Prostate gland (tissue), 2 donors: ENCODE data around the gene XPNPEP1. TPM values are rescaled to one million over a fixed set of nuclear protein-coding genes. Genes with fewer than 3 reads are reported as not detected.

Experiments used
- DNase-seq: peaks from one replicate; pipeline ENCODE4 v3.0.0-alpha.2; 2019; ENCODE audit warnings: low spot score
- H3K27ac ChIP-seq, 2 donors: fragments of 200-600 bp; sonication (generic); 2 replicates each; pipeline ENCODE4 v1.5.1; 2017 to 2019
- H3K27me3 ChIP-seq: fragments of 200-600 bp; sonication (generic); replicated peaks from 2 replicates; pipeline ENCODE4 v1.5.1; 2019; ENCODE audit not compliant: insufficient read depth
- H3K36me3 ChIP-seq, 2 donors: fragments of 200-600 bp; sonication (generic); 1 replicate in 1 of 2; 2 replicates in 1 of 2; pipeline versions ENCODE4 v1.5.1 to v1.8.1; 2017 to 2019
- H3K4me1 ChIP-seq: fragments of 200-600 bp; sonication (generic); replicated peaks from 2 replicates; pipeline ENCODE4 v1.5.1; 2019
- H3K4me3 ChIP-seq, 2 donors: fragments of 200-600 bp; sonication (generic); 2 replicates each; pipeline ENCODE4 v1.5.1; 2017 to 2019
- H3K9me3 ChIP-seq: fragments of 200-600 bp; sonication (generic); 2 replicates; pipeline ENCODE4 v1.5.1; 2017
- CTCF ChIP-seq, 4 experiments: fragments of 200-600 bp in 2 of 4; fragments of 450-650 bp in 2 of 4; sonication (generic) in 2 of 4; IDR thresholded peaks; 1 replicate in 3 of 4; 2 replicates in 1 of 4; pipeline ENCODE4 v1.5.1; 2016 to 2019; ENCODE audit warnings: antibody characterized with exemption in 4 of 4, mild to moderate bottlenecking in 2 of 4, moderate library complexity in 2 of 4
- POLR2A ChIP-seq: fragments of 450-650 bp; IDR thresholded peaks from one replicate; pipeline ENCODE4 v1.6.1; 2016; ENCODE audit warnings: antibody characterized with exemption, mild to moderate bottlenecking
- POLR2AphosphoS5 ChIP-seq: sonication (generic); formaldehyde crosslinking; IDR thresholded peaks from one replicate; pipeline ENCODE4 v1.6.1; 2017; ENCODE audit warnings: antibody characterized with exemption
- WGBS: methylation state at CpG from one replicate; pipeline ENCODE4 v1.1.5; 2018; 5-methylcytosine and 5-hydroxymethylcytosine counted together
- intact Hi-C: fragments of 100-400 bp; cut with DNase I; formaldehyde crosslinking; loops from one replicate; pipeline ENCODE4 v1.14.2; 2022
- total RNA-seq, 2 donors: library from RNA; depleted of rRNA; stranded (reverse); fragments of >200 nt; gene quantifications; one replicate each; pipeline ENCODE4 v1.1.0, GENCODE V29; 2016

The XPNPEP1 gene
- total RNA-seq, 2 donors from 2014 or later: 53.4 to 64.3 TPM

DNA sequence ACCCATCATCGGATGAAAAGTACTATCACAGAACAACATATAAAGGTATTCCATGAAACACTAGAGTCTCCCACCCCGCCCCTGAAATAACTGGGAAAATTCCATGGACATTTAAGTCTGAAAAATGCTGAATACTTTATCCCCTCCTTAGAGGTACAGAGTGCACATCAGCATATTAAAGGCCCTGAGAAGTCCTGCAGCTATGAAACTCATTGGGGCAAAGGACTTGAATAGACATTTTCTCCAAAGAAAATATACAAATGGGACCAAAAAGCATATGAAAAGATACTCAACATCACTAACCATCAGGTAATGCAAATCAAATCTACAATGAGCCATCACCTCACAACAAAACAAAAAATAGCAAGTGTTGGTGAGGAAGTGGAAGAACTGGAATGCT lies 18.9 kb downstream of the XPNPEP1 start:
- no peak overlapping the region for H3K4me3 ChIP-seq
- no peaks in the 10 kb centered on the region for H3K36me3 ChIP-seq
- H3K9me3 ChIP-seq: no peaks in the 10 kb centered on the region
- intact Hi-C loops: no loop called here
- no peaks in the 10 kb centered on the region for H3K27me3 ChIP-seq
- DNase-seq: no peak
- 91% methylated on average over 2 of the region's 2 CpGs for WGBS
- peak overlapping the region in 1 of 2 donors; percentile 70 for H3K27ac ChIP-seq
- TF ChIP-seq POLR2A (no peak), CTCF (IDR thresholded peaks at IDR 0.05) (no peak), POLR2AphosphoS5 (no peak)
- peaks cover 18% of the 10 kb centered on the region for H3K4me1 ChIP-seq

GRCh38 chr10:109902992-109903947 lies 20.0 kb downstream of the XPNPEP1 start:
- H3K9me3 ChIP-seq: no peaks in the 10 kb centered on the region
- H3K4me3 ChIP-seq: no peak overlapping the region
- DNase-seq: peak; percentile 32
- peaks cover 18% of the 10 kb centered on the region for H3K4me1 ChIP-seq
- peak overlapping the region; percentile 70 to 82 for H3K27ac ChIP-seq
- 52% methylated on average over 7 of the region's 7 CpGs for WGBS
- TF ChIP-seq CTCF (IDR thresholded peaks at IDR 0.05): no peak
- TF ChIP-seq POLR2AphosphoS5: peak; percentile 26
- no peaks in the 10 kb centered on the region for H3K36me3 ChIP-seq
- intact Hi-C loops: no loop called here
- H3K27me3 ChIP-seq: no peaks in the 10 kb centered on the region

- peak; percentile 53 for DNase-seq
- intact Hi-C loops: no loop called here
- Histone ChIP-seq H3K4me3 (no peak overlapping the region), H3K9me3 (no peaks in the 10 kb centered on the region), H3K36me3 (no peaks in the 10 kb centered on the region), H3K4me1 (peaks cover 21% of the 10 kb centered on the region), H3K27me3 (no peaks in the 10 kb centered on the region), H3K27ac (peak overlapping the region; percentile 63 to 64)
- WGBS: 58% methylated on average over 9 of the region's 9 CpGs
- TF ChIP-seq CTCF (IDR thresholded peaks at IDR 0.05) (no peak), POLR2AphosphoS5 (peak; percentile 52), POLR2A (no peak)
Observed at GRCh38 chr10:109899356-109900331, 23.7 kb downstream of the XPNPEP1 start.

GRCh38 chr10:109898666-109899355 lies 24.5 kb downstream of the XPNPEP1 start:
- intact Hi-C loops: no loop called here
- H3K4me1 ChIP-seq: peaks cover 23% of the 10 kb centered on the region

More at GRCh38 chr10:109898666-109899355, 24.5 kb downstream of the XPNPEP1 start:
- TF ChIP-seq CTCF (IDR thresholded peaks at IDR 0.05) (no peak), POLR2A (no peak), POLR2AphosphoS5 (no peak)
- H3K4me3 ChIP-seq: no peak overlapping the region
- 75% methylated on average over 5 of the region's 5 CpGs for WGBS
- H3K36me3 ChIP-seq: no peaks in the 10 kb centered on the region
- DNase-seq: no peak
- H3K27ac ChIP-seq: peak overlapping the region; percentile 63 to 64
- H3K27me3 ChIP-seq: no peaks in the 10 kb centered on the region
- no peaks in the 10 kb centered on the region for H3K9me3 ChIP-seq
